ENCODE measurements around the gene HOXC5.

DNA sequence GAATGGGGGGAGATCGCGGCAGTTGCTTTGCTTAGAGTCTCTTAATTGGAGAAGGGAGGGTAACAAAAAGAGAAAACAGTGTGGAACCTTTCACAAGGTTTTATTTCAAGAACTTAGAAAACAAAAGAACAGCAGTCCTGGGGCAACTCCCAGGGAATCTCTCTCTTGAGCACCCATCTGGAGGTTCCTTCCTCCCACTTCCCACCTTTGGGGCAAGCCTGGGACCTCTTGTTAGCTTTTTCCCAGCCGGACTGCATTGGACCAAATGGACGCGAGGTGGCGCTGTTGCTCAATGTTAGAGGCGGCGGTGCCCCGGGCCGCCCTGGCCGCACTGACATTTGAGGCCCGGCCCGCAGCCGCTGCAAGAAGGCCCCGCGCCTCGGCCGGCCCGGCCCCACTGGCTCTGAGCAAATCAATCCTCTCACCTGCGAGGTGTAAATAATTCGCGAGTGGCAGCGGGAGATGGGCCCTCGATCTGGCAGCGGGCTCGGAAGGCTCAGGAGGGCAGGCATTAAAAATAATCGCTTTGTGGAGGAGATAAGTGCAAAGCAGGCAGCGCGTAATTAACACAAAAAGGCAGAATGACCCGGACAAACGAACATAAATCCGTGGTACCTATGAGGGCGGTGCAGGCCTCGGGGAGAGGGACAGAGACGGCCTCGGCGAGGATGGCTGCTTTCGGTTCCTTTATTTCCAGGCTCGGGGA, 26.8 kb upstream of the HOXC5 start:
- TF ChIP-seq CTCF (IDR thresholded peaks at IDR 0.05; ENCODE audit: poor library complexity) (peak; percentile 98), EZH2 (IDR thresholded peaks at IDR 0.05; ENCODE audit: borderline replicate concordance) (peak; percentile 66)
